Stimulated activated CD4-positive, alpha-beta T cell treated with anti-CD3 and anti-CD28 coated beads, Interleukin-2, amount 100 ng/mL, for 48 hours (primary cell): ENCODE results near the gene C19orf33.

Experiments used
- DNase-seq, 2 donors: peaks; one replicate each; pipeline ENCODE4 v3.0.0-alpha.2; 2020

Gene C19orf33

GRCh38 chr19:38280030-38280921 is 23.8 kb upstream of the C19orf33 start:
- DNase-seq = no peak

- DNase-seq = no peak
These were observed 22.1 kb upstream of the C19orf33 start for GRCh38 chr19:38281811-38282566.

GRCh38 chr19:38283271-38283670 is 20.8 kb upstream of the C19orf33 start:
- no peak for DNase-seq

- no peak for DNase-seq
These were observed 19.6 kb upstream of the C19orf33 start for GRCh38 chr19:38284422-38284821.

- DNase-seq = no peak
These were observed 18.5 kb upstream of the C19orf33 start for GRCh38 chr19:38285567-38285966.

GRCh38 chr19:38287604-38288003 is 16.4 kb upstream of the C19orf33 start:
- DNase-seq = no peak

- DNase-seq = no peak
These were observed 15.8 kb upstream of the C19orf33 start for GRCh38 chr19:38288123-38288855.

GRCh38 chr19:38289955-38290354 is 14.1 kb upstream of the C19orf33 start:
- no peak for DNase-seq

GRCh38 chr19:38290631-38291147 is 13.4 kb upstream of the C19orf33 start:
- DNase-seq = no peak

- DNase-seq = no peak
These were observed 12.2 kb upstream of the C19orf33 start for GRCh38 chr19:38291855-38292254.

GRCh38 chr19:38293281-38293680 is 10.8 kb upstream of the C19orf33 start:
- no peak for DNase-seq

GRCh38 chr19:38294090-38294489 is 10.0 kb upstream of the C19orf33 start:
- DNase-seq = no peak

GRCh38 chr19:38298821-38299680 is 5.0 kb upstream of the C19orf33 start:
- no peak for DNase-seq

GRCh38 chr19:38304352-38304865 is 358 bp downstream of the C19orf33 start:
- no peak for DNase-seq

GRCh38 chr19:38304866-38305429 is 897 bp downstream of the C19orf33 start:
- no peak for DNase-seq

- no peak for DNase-seq
These were observed 2.2 kb downstream of the C19orf33 start for GRCh38 chr19:38306236-38306635.

GRCh38 chr19:38307076-38307475 is 3.0 kb downstream of the C19orf33 start:
- no peak for DNase-seq

- no peak for DNase-seq
These were observed 3.5 kb downstream of the C19orf33 start for GRCh38 chr19:38307597-38307996.

GRCh38 chr19:38308006-38308766 is 4.1 kb downstream of the C19orf33 start:
- DNase-seq = no peak

- no peak for DNase-seq
These were observed 5.0 kb downstream of the C19orf33 start for GRCh38 chr19:38308926-38309614.
